KOPT-K1 (cell line): ENCODE data around the gene SLCO2A1.

Experiments used
- H3K27ac ChIP-seq: fragments of 200-600 bp; sonication (generic); 2 replicates; pipeline ENCODE4 v1.5.1; 2016; ENCODE audit warnings: antibody characterized with exemption, mild to moderate bottlenecking, low read depth, low read length; ENCODE audit not compliant: poor library complexity, severe bottlenecking
- H3K36me3 ChIP-seq: fragments of 200-600 bp; sonication (generic); 2 replicates; pipeline ENCODE4 v1.5.1; 2017; ENCODE audit warnings: antibody characterized with exemption, mild to moderate bottlenecking, low read length, moderate library complexity; ENCODE audit not compliant: insufficient read depth
- H3K9me3 ChIP-seq: fragments of 200-600 bp; sonication (generic); 2 replicates; pipeline ENCODE4 v1.5.1; 2017; ENCODE audit warnings: antibody characterized with exemption, low read length, mild to moderate bottlenecking; ENCODE audit not compliant: insufficient read depth, poor library complexity, severe bottlenecking

Gene SLCO2A1

DNA sequence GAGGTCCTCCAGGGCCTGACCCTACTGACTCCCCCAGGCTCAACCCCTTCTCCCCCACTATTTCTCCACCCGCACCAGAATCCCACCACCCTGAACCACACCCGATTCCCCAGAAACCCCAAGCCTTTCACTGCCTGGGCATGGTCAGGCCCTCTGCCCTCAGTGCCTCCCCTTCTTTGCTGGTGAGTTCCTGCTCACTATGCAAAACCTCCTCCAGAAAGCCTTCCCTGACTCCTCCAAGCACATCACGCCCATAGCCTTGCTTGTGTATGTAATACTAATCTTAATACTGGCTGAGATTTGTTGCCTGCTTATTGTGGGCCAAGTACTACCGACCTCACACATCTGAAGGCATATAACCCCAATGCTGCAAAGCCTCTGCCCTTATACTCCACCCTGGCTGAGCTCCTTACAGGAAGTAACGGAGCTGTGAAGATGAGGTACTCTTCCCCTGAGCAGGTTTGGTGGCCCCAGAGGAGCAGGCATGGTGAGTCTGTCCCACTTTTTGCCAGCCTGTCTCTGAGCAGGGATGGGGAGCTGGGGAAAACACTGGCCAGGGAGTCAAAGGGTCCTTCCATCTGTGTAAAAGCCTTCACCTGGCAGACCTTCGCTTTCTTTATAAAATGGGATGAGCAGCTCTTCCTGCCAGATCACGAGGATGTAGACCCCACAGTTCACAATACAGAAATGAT is 143.5 kb downstream of the SLCO2A1 start:
- no peaks in the 10 kb centered on the region for H3K9me3 ChIP-seq
- H3K36me3 ChIP-seq = no peaks in the 10 kb centered on the region
- H3K27ac ChIP-seq = no peak overlapping the region

DNA sequence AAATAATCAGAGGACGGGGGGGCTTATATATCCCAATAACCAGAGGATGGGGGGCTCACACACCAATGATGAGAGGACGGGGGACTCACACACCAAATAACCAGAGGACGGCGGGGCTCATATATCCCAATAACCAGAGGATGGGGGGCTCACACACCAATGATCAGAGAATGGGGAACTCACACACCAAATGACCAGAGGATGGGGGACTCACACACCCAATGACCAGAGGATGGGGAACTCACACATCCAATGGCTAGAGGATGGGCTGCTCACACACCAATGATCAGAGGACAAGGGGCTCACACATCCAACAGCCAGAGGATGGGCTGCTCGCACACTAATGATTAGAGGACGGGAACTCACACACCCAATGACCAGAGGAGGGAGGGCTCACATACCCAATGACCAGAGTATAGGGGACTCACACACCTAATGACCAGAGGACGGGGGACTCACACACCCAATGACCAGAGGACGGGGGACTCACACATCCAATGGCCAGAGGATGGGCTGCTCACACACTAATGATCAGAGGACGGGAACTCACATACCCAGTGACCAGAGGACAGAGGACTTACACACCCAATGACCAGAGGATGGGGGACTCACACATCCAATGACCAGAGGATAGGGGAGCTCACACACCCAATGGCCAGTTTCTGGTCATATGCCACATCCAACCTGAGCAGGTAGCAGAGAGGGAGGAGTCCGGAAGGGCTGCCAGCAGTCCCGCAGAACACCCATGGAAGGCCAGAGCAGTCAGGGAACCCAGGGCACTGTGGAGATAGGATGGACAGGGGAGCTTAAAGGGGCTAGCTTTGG is 144.6 kb downstream of the SLCO2A1 start:
- H3K36me3 ChIP-seq = no peaks in the 10 kb centered on the region
- no peaks in the 10 kb centered on the region for H3K9me3 ChIP-seq
- H3K27ac ChIP-seq = no peak overlapping the region

DNA sequence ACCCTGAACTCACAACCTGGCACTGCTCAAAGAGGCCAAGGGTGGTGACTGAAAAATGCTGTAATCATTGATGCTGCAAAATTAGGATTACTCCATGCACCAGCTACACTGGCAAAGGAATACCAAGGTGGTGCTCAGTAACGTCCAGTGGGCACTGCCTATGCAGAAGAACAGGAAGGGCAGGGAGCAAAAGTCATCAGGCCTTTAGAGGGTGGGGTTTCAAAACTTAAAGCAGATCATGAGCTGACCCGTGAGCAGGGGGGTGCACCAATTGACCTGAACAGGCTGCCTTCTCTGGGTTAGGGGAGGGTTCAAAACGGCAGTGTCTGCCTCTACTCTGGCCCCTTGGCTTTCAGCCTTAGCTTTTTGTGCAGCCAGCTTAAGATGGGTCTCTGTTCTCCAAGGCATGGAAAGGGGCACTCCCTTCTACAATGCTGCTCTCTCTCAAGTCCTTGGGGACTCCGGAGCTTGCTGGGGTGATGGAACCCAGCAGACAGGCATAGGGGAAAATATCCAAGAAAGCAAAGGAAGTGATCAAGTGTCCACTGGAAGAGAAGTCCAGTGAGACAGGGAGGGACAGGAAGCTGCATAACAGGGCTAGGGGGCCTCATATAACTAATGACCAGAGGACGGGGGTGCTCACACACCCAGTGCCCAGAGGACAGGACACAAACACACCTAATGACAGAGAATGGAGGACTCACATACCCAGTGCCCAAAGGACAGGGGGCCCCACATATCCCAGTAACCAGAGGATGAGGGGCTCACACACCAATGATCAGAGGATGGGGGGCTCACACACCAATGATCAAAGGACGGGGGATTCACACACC is 145.5 kb downstream of the SLCO2A1 start:
- Histone ChIP-seq H3K36me3 (no peaks in the 10 kb centered on the region), H3K9me3 (no peaks in the 10 kb centered on the region), H3K27ac (no peak overlapping the region)

GRCh38 chr3:133883641-133884040 is 146.1 kb downstream of the SLCO2A1 start:
- H3K27ac ChIP-seq = no peak overlapping the region

DNA sequence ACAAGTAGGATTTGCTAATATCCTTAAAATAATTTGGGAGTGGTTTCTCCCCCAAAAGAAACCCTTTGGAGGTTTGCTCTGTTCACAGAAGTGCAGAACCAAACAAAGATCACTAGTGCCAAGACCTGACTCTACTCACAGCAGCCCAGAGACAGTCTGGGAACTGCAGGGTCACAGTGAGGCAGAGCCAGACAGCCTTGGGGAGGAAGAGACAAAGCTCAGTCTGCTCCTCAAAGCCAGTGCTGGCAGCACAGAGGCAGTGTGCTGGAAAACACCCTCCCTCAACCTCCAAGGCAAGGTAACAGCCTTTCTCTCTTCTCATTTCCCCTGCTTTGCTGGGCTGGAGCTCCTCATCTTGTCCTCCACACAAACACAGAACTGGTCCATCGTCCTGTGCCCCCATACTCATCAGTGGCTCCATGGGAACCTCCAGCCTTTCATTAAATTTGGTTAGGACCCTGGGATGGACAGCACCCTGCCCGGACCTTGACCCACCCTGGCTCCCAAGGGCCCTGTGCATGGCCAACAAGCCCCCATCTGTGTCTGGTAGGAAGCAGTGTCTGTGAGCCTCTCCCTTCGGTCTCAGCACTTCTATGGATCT is 146.6 kb downstream of the SLCO2A1 start:
- Histone ChIP-seq H3K27ac (no peak overlapping the region), H3K9me3 (peaks cover 1% of the 10 kb centered on the region), H3K36me3 (no peaks in the 10 kb centered on the region)

More at GRCh38 chr3:133883641-133884040, 146.1 kb downstream of the SLCO2A1 start:
- no peaks in the 10 kb centered on the region for H3K9me3 ChIP-seq
- H3K36me3 ChIP-seq = no peaks in the 10 kb centered on the region

DNA sequence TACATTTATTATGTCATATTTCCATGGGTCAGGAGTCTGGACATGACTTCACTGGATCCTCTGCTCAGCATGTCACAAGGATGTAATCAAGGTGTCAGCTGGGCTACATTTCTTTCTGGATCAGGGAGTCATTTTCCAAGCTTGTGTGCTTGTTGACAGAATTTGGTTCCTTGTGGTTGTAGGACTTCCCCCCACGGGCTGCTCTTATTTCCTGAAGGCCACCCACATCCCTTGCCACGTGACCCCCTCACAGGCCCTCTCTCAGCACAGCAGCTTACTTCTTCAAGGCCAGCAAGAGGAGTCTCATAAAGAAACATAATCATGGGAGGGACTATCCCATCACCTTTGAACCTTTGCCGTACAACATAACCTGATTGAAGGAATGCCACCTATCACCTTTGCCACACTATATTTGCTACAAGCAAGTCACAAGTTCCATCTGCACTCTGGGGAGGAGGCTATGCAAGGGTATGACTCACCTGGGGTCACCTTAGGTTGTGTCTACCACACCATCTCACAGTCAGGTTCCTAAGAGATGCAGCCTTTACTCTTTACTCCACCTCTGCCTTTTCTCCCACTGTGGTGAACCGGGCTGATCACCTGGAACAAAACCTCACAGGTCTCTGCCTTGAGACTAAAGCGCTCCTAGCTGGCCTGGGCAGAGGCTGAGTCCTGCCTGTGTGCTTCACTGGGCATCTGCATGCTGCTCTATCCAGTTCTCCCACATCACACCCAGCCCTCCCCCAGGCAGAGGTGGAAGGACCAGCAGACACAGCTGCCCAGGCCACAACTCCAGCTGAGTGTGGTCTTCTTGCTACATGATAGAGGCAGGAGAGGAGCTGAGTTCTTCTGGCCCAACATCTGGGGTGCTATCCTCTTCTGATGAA is 147.5 kb downstream of the SLCO2A1 start:
- no peak overlapping the region for H3K27ac ChIP-seq
- H3K9me3 ChIP-seq = peaks cover 4% of the 10 kb centered on the region
- H3K36me3 ChIP-seq = no peaks in the 10 kb centered on the region

- Histone ChIP-seq H3K27ac (no peak overlapping the region), H3K36me3 (no peaks in the 10 kb centered on the region), H3K9me3 (peaks cover 4% of the 10 kb centered on the region)
These were observed 148.2 kb downstream of the SLCO2A1 start for GRCh38 chr3:133881492-133881891.

DNA sequence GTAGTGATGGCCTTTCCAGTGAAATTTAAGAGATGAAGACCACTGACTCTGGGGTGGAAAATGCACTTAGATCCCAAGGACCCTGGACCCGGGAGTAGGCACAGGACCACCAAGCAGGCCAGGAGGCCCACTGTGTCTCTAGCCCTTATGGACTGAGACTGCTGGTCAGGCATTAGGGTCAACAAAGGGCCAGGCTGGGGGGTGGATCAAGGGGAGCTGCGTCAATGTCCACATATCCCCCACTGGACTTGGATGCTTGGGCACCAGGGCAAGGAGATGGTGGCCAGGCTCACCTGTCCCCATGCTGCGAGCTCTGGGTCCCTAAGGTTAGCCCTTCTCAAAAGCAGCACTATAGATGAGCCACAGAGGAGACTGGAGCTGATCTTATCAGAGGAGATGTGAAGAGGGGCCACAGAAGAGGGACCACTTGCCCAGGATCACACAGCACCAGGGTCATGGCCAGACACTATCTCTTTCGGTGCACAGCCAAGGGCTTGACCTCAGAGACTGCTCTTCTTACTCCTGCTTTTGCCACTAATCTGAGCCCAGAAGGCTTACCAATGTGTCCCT is 148.8 kb downstream of the SLCO2A1 start:
- peaks cover 4% of the 10 kb centered on the region for H3K9me3 ChIP-seq
- H3K27ac ChIP-seq = no peak overlapping the region
- H3K36me3 ChIP-seq = no peaks in the 10 kb centered on the region

GRCh38 chr3:133880287-133880686 is 149.4 kb downstream of the SLCO2A1 start:
- H3K27ac ChIP-seq = no peak overlapping the region
- no peaks in the 10 kb centered on the region for H3K36me3 ChIP-seq
- H3K9me3 ChIP-seq = peaks cover 4% of the 10 kb centered on the region

DNA sequence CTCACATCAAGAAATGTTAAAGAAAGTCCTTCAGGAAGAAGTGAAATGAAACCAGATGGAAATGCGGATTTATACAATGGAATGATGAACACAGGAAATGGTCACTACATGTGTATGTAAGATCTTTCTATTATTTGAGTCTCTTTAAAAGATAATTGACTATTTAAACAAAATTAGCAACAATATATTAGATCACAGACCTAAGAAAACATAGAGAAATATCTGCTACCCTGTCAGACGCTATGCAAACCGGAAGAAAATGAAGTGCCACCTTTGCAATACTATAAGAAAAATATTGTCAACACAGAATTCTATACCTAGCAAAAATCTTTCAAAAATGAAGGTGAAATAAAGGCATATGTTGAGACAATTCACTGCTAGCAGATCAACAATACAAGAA is 151.2 kb downstream of the SLCO2A1 start:
- no peak overlapping the region for H3K27ac ChIP-seq

More for the DNA sequence above, 151.2 kb downstream of the SLCO2A1 start:
- Histone ChIP-seq H3K9me3 (peaks cover 4% of the 10 kb centered on the region), H3K36me3 (no peaks in the 10 kb centered on the region)
